Measurements from ENCODE around the gene NRCAM. TPM values are rescaled to one million over a fixed set of nuclear protein-coding genes. Genes with fewer than 3 reads are reported as not detected.

The NRCAM gene
- total and polyA plus RNA-seq, 8 donors: 10.6 to 36.7 (median 16.2) TPM

DNA sequence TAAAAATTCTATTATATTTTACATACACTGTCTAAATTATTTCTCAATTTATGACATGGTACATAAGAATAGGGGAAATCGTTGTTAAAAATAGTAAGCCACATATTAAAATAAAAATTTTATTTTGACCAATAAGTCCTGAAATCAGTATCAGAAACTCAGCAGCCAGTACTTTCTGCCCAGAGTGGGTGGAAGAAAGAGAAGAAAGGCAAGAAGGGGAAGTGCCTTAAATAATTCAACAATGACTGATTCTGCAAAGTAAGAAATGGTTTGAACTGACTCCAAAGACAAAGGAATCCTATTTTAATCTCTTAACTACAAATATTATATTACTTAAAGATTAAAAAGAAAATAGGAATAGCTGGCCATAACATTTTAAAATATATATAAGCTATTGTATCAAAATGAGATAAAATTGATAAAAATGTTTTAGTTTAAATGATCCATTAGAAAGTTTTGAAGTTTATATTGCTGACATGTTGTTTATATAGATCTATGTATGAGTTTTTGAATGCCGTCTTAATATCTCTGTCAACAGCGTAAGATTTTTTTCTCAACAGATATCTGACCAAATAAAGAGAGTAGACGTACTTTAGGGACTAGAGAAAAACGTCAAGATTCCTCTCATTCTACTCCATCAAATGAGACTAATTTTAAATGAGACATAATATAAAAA, 30.2 kb upstream of the NRCAM start:
- Histone ChIP-seq H3K9me3 (no peaks in the 10 kb centered on the region), H3K36me3 (peaks cover 0 to 83% of the 10 kb centered on the region in 2 donors), H3K4me3 (no peak overlapping the region), H3K27me3 (no peaks in the 10 kb centered on the region), H3K4me1 (no peaks in the 10 kb centered on the region), H3K27ac (no peak overlapping the region)
- intact Hi-C loops (cut with DNase I): no loop called here
- DNase-seq: no peak
- TF ChIP-seq, protein P1, sequence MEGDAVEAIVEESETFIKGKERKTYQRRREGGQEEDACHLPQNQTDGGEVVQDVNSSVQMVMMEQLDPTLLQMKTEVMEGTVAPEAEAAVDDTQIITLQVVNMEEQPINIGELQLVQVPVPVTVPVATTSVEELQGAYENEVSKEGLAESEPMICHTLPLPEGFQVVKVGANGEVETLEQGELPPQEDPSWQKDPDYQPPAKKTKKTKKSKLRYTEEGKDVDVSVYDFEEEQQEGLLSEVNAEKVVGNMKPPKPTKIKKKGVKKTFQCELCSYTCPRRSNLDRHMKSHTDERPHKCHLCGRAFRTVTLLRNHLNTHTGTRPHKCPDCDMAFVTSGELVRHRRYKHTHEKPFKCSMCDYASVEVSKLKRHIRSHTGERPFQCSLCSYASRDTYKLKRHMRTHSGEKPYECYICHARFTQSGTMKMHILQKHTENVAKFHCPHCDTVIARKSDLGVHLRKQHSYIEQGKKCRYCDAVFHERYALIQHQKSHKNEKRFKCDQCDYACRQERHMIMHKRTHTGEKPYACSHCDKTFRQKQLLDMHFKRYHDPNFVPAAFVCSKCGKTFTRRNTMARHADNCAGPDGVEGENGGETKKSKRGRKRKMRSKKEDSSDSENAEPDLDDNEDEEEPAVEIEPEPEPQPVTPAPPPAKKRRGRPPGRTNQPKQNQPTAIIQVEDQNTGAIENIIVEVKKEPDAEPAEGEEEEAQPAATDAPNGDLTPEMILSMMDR (IDR thresholded peaks at IDR 0.05): no peak
- no peak for ATAC-seq

GRCh38 chr7:108484137-108484536, 27.9 kb upstream of the NRCAM start:
- Histone ChIP-seq H3K4me1 (no peaks in the 10 kb centered on the region), H3K36me3 (peaks cover 0 to 80% of the 10 kb centered on the region in 2 donors), H3K27me3 (no peaks in the 10 kb centered on the region), H3K27ac (no peak overlapping the region), H3K9me3 (no peaks in the 10 kb centered on the region), H3K4me3 (no peak overlapping the region)
- DNase-seq (no peak), ATAC-seq (no peak)
- intact Hi-C loops (cut with DNase I): no loop called here
- TF ChIP-seq, protein P1 (IDR thresholded peaks at IDR 0.05): no peak

DNA sequence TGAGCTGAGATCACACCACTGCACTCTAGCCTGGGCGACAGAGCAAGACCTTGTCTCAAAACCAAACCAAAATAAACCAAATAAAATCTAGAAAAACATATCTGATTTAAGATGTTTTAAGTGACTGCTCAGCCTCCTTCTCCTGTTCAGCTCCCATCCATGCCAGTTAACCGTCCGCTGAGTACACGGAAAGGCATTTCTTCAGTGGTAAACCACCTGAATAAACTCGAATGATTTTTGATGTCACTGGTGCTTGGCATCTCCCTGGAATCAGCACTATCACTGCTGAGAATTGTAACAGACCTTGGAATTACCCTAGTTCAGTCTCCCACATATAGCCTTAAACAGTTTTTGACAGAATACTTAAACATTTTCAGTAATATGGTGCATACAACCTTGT, 24.1 kb upstream of the NRCAM start:
- ATAC-seq (no peak), DNase-seq (no peak)
- no peak overlapping the region for H3K27ac ChIP-seq
- no peaks in the 10 kb centered on the region for H3K9me3 ChIP-seq
- H3K4me1 ChIP-seq: no peaks in the 10 kb centered on the region
- no peak overlapping the region for H3K4me3 ChIP-seq
- intact Hi-C loops (cut with DNase I): no loop called here
- H3K27me3 ChIP-seq: no peaks in the 10 kb centered on the region
- TF ChIP-seq, protein P1 (IDR thresholded peaks at IDR 0.05): no peak
- peaks cover 0 to 80% of the 10 kb centered on the region in 2 donors for H3K36me3 ChIP-seq

DNA sequence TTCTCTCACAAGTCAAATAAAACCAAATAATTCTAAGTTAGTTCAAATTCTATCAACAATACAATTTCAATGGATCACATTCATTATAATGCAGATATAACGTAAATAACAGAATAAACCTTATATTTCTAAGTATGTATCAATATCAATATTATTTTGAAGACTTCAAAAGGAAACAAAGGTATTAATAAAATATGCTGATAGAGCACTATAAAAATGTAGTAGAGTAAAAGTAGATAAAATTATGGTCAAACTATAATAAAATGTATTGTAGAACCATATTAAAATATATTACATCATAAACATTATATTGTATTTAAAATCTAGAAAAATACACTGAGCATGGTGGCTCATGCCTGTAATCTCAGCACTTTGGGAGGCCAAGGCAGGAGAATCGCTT, 23.5 kb upstream of the NRCAM start:
- Histone ChIP-seq H3K27ac (no peak overlapping the region), H3K4me1 (no peaks in the 10 kb centered on the region), H3K4me3 (no peak overlapping the region), H3K9me3 (no peaks in the 10 kb centered on the region), H3K27me3 (no peaks in the 10 kb centered on the region), H3K36me3 (peaks cover 0 to 74% of the 10 kb centered on the region in 2 donors)
- TF ChIP-seq, protein P1 (IDR thresholded peaks at IDR 0.05): no peak
- intact Hi-C loops (cut with DNase I): no loop called here
- no peak for DNase-seq
- ATAC-seq: no peak

DNA sequence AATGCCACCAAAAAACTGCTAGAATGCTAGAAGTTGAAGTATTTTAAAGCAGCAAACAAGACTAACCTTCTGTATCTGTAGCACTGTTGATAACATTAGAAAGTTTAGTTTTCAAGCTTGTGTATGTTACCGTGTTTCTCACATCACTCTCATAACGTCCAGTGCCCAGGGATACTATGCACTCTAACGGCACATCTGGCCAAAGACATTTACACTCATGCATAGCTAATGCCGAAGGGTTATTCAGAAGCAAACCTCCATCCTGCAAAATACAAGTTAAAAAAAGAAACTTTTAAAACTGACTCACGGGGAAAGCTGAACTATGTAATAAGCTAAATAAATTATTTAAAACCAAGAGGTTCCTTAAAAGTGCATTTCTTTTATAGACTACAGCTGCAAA, 22.9 kb upstream of the NRCAM start:
- TF ChIP-seq, protein P1 (IDR thresholded peaks at IDR 0.05): no peak
- Histone ChIP-seq H3K27ac (no peak overlapping the region), H3K4me1 (no peaks in the 10 kb centered on the region), H3K9me3 (no peaks in the 10 kb centered on the region), H3K4me3 (no peak overlapping the region), H3K36me3 (peaks cover 0 to 73% of the 10 kb centered on the region in 2 donors), H3K27me3 (no peaks in the 10 kb centered on the region)
- intact Hi-C loops (cut with DNase I): no loop called here
- DNase-seq (no peak), ATAC-seq (no peak)
